ENCODE results near the gene LRRC49.
"Not testable (repeated sequence)": the region's sequence is repeated elsewhere in the genome, so short reads cannot be mapped to it uniquely, and the experiment has no call there.

The LRRC49 gene

DNA sequence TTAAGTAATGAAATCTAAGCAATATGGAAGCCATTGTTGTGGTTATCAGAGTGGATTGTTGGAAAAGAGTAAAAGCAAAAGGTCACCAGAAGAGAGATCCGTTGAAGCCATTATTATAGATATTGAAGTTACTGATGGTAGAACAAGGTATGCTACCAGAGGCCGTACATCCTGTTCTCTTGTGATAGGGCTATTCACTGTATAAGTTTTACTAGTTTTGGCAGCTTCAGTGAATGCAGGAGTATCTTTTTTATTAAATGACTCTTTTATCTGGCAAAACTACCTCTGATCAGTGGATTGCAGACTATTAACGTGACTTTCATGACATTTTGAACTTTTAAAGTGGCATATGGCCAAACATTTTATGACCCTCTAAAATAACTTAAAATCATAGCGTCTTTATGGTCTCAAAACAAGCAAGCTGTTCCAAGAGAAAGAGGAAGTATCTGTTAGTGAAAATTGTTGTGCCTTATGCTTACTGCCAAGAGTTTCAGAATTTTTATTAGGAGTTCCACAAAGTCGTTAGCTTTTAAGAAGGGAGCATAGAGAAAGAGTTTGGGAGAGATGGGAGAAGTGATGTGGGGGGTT is 102.9 kb downstream of the LRRC49 start:
- no peak for DNase-seq (ENCODE audit: low spot score)

DNA sequence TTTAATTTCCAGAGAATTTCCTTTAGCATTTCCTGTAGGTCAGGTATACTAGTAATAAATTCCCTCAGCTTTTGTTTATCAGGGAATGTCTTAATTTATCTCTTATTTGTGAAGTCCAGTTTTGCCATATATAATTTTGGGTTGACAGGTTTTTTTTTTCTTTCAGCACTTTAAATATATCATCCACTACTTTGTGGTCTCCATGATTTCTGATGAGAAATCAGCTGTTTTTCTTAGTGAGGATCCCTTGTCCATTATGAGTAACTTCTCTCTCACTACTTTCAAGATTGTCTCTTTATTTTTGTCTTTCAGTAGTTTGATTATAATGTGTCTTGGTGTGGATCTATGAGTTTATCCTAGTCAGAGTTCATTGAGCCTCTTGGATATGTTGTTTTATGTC is 105.7 kb downstream of the LRRC49 start:
- no peak for DNase-seq (ENCODE audit: low spot score)

DNA sequence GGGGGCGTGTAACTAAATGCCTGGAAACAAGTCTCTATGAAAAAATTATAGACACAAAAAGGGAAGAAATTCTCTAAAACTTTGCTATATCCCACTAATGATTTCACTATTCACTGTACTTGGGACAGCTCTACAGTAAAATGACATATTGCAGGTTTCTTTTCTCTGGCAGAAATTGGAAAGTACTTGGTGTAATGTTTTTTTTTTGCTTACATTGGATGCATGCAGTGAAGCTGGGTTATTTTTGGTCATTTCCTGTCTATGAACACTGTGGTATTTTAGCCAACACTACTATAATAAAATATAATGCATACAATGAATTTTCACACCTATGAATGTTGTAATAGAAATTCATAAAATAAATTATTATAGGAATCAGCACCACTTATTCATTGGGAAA is 109.7 kb downstream of the LRRC49 start:
- DNase-seq (ENCODE audit: low spot score), result no peak

DNA sequence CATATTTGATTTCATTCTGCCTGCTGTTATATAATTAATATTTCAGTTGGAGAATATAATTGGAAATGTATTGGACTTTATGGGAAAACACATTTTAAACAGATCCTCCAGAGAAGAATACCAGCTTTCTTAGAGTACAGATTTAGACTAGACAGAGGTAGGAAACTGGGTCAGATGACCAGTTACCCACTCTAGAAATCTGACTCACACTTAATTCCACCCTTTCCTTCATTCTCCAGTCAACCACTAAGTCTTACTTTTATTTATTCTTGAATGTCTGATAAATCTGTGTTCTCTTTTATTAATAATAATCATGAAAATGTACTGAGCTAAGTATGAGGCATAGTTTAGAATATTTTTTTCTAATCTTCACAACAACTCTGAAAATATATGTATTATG is 110.7 kb downstream of the LRRC49 start:
- DNase-seq (ENCODE audit: low spot score), result no peak

DNA sequence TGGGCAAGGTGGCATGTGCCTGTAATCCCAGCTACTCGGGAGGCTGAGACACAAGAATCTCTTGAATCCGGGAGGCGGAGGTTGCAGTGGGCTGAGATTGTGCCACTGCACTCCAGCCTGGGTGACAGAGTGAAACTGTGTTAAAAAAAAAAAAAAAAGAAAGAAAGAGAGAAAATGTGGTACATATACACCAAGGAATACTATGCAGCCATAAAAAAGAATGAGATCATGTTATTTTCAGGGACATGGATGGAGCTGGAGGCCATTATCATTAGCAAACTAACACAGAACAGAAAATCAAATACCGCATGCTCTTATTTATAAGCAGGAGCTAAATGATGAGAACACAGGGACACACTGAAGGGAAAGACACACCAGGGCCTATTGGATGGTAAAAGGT is 111.9 kb downstream of the LRRC49 start:
- DNase-seq (ENCODE audit: low spot score), result not testable (repeated sequence)

DNA sequence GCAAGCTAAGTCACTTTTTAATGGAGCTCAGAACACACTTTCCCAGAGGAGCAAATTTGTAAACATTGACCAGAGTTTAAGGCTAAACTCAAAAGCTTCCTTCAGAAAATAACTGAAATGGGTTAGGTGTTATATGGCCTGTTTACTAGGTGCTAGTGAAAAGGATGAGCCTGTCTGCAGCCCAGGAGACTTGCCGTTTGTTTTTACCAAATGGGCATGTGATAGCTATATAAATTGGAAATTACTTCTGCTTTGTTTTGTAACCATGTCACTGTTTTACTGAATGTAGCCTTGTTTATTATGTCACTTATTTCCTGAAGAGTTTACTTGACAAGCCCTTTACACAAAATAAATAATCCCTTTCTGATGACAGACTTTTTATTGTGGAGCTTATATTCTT is 113.3 kb downstream of the LRRC49 start:
- no peak for DNase-seq (ENCODE audit: low spot score)

DNA sequence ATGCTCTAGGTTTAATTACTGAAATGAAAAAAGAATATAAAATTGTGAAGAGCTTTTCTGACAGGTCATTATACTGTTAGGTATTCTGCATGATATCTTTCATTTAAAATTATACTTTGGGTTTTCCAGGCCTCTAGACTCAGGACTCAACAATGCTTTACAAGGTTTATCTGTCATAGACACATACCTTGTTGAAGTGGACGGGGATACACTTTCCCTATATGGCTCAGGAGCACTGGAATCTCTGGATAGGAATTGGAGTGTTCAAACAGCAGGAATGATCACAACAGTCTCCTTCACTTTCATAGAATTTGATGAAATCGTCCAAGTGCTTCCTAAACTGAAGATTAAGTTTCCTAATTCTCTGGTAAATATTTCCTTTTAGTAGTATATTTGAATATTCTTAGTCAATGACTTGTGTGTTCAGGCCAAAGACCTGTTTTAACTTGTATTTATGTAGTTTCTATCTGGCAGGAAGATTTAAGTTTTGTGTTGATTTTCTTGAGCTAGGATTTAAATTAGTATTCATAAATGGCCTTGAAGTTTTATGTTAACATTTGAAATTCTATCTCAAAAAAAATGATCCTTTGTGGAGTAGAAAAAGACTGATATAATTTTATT is 115.7 kb downstream of the LRRC49 start:
- no peak for DNase-seq (ENCODE audit: low spot score)

DNA sequence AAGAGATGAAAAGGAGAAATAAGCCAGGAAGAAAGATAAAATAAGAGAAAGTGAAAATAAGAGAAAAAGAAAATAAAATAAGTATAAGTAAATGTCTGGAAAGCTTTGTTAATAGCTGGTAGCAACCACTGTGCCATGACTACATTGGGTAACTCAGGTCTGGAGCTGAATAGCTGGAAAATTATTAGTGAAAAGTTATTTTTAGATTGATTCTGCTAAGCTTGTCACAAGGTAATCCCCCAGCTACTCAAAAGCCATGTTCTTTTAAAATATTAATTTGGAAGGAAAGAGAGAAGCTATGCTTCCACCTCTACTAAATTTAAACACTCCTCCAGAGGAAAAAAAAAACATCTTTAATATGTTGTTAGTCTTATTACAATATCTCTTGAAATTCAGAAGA is 117.8 kb downstream of the LRRC49 start:
- DNase-seq (ENCODE audit: low spot score), result no peak

DNA sequence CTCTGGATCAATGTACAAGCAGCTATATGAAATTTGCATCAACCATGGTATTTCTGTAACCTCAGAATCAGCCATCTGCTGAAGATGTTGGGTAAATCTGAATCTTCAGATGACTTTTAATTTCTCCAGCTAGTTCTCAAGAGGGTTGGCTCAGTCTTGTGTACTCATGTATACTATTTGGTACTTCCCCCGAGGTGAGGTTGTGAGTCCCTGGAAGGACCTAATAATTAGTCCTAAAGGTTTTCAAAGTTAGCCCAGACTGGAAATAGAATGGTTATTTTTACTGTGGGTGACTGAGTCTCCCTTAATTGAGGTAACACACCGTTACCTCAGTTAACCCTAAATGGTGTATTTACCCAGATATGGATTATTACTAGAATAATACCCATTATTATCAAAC is 118.4 kb downstream of the LRRC49 start:
- DNase-seq (ENCODE audit: low spot score), result no peak

DNA sequence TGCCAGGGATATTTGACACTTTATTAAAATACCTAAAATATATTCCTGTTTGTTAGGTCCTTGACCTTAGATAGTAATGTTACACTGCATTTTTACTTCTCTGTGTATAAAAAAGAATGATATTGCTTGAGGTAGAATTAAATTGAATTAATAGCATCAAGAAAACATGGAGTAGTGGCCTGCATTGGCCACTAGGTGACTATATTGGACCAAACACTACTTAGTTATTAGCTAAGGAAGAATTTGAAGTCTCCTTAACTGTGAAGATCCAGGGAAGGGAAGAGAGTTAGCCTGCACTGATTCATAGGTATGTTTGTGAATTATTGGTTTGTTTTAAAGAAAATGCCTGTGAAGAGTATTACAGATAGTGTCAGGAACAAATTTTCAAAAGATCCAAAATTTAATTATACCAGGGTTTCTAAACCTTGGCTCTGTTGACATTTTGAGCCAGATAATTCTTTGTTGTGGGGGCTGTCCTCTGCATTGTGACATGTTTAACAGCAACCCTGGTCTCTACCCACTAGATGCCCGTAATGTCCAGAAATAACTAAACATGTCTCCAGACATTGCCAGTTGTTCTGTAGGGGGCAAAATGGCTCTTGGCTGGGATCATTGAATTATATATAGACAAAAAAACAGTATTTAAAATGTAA is 119.0 kb downstream of the LRRC49 start:
- no peak for DNase-seq (ENCODE audit: low spot score)

DNA sequence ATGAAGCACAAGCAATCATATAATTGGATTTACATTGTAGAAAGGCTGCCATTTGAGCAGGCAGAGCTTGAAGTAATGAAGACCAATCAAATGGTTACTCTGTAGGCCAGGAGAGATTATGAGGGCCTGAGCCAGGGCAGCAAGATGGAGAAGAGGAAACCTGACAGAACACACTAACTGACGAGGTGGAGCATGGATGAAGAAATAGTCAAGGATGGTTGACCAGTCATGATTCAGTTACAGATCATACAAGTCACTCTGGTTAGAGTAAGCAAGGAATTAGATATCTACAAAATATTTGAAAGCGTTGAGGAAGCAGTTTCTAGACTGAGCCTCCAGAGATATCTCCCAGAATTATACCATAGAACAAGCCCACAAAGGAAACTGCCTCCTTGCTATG is 120.8 kb downstream of the LRRC49 start:
- no peak for DNase-seq (ENCODE audit: low spot score)

DNA sequence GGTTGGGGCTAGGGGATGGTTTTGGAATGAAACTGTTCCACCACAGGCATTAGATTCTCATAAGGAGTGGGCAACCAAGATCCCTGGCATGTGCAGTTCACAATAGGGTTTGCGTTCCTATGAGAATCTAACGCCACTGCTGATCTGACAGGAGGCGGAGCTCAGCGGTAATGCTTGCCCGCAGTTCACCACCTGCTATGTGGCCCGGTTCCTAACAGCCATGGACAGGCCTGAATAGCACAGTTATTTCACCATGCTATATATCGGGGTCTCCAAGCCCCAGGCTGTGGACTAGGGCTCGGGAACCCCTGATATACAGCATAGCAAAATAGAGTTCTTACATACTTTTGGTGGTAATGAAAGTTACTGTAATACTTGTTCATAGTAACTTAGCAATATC is 122.7 kb downstream of the LRRC49 start:
- no peak for DNase-seq (ENCODE audit: low spot score)

DNA sequence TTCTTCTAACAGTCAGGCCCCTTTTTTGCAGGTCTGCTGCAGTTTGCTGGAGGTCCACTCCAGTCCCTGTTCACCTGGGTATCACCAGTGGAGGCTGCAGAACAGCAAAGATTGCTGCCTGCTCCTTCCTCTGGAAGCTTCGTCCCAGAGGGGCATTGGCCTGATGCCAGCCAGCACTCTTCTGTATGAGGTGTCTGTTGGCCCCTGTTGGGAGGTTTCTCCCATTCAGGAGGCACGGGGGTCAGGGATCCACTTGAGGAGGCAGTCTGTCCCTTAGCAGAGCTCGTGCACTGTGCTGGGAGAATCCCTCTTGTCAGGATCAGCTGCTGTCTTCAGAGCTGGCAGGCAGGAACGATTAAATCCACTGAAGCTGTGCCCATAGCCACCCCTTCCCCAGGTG is 138.6 kb downstream of the LRRC49 start:
- DNase-seq (ENCODE audit: low spot score), result not testable (repeated sequence)

DNA sequence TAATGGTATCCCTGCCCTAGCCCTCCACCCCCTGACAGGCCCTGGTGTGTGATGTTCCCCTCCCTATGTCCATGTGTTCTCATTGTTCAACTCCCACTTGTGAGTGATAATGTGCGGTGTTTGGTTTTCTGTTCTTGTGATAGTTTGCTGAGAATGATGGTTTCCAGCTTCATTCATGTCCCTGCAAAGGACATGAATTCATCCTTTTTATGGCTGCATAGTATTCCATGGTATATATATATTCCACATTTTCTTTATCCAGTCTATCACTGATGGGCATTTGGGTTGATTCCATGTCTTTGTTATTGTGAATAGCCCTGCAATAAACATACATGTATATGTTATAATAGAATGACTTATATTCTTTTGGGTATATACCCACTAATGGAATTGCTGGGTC is 142.9 kb downstream of the LRRC49 start:
- DNase-seq (ENCODE audit: low spot score), result not testable (repeated sequence)

DNA sequence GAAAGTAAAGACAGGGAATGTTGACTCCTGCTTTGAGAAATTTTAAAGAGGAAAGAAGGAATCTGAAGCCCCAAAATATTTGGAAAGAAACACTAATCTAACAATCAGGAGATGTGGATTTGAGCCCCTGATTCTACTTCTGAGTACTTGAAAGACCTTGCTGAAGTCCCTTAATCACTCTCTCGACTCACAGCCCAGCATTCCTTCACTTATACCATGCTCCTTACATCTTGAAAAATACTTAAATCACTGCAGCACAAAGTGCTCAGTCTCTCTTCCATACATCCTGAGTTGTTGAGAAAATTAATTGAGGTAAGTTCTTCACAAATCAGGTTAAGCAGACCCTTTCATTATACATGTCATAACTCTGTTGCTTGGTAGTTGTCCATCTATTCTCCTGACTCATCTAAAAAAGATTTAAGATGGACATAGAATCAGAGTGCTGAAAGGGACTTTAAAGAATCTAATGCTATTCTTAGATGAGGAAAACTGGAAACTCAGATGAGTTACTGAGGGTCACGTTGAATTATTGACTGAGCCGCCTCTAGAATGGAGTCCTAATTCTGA is 149.8 kb downstream of the LRRC49 start:
- DNase-seq (ENCODE audit: low spot score), result no peak

DNA sequence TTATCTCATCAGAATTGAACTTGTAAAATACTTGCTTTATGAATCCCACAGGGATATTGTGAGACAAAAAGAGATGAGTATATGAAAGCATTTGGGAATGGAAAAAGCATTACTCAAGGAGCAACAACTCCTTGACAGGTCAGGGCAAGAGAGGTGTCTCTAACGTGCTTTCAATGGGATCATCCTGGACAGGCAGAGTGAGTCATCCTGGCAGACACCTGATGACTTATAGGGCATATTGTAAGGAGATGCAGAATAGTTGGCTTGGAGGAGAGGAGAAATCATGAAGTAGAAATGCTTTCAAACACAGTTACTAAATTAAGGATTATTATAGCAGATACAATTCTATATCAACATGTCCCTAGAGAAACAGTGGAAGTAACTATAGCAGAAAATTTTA is 150.7 kb downstream of the LRRC49 start:
- DNase-seq (ENCODE audit: low spot score), result no peak

DNA sequence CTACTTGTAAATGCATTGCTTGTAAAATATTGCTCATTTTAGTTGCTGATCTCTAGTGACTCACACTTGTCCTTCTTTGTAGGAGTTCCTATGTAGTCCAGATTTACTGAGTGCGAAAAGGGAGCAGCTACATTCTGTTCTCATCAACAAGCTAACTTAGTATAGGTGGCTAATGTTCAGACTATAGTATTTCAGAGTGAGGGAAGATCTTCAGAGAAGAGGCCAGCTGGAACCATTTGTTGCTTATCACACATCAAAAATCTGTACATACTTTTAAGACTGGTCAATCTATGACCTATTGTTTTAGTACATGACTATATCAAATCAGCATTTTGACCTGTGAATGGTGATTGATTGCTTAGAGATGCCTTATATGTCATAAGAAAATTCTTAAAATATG is 151.4 kb downstream of the LRRC49 start:
- no peak for DNase-seq (ENCODE audit: low spot score)

DNA sequence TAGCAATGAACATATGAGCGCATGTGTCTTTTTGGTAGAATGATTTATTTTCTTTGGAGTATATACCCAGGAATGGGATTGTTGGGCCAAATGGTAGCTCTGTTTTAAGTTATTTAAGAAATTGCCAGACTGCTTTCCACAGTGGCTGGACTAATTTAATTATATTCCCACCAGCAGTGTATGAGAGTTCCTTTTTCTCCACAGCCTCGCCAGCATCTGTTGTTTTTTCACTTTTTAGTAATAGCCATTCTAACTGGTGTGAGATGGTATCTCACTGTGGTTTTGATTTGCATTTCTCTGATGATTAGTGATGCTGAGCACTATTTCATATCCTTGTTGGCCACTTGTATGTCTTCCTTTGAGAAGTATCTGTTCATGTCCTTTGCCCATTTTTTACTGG is 153.5 kb downstream of the LRRC49 start:
- not testable (repeated sequence) for DNase-seq (ENCODE audit: low spot score)

DNA sequence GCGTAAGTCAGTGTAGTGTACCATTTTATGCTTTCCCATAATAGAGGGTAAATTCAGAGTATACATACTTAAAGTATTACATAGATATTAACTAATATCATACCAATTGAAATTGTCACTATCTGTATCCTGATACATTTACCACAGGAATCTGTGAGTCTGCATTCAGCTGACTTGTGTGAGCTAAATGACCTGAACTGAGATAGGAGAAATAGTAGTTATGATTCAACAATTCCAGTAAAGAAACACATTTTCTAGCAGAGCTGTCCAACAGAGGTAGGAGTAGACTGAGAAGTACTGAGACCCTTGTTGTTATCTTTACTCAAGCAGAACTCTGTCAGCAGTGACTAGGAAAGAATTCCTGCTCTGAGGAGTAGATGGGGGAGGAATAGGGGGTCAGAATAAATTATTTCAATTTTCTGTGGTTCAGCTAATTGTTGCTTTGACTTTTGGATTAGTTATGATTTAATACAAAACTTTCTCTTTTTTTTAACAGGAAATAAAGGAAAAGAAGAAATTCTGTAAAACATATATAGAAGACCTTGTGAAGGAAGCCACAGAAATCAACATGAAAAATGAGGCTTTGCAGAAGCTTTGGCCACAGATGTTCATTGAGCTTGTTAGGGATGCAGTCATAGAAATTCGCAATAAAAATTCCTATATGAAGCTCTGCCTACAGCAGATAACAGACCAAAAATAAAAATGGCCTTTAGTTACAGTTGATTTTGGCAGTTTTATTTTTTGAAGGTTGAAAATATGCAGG is 156.5 kb downstream of the LRRC49 start:
- DNase-seq (ENCODE audit: low spot score), result no peak

DNA sequence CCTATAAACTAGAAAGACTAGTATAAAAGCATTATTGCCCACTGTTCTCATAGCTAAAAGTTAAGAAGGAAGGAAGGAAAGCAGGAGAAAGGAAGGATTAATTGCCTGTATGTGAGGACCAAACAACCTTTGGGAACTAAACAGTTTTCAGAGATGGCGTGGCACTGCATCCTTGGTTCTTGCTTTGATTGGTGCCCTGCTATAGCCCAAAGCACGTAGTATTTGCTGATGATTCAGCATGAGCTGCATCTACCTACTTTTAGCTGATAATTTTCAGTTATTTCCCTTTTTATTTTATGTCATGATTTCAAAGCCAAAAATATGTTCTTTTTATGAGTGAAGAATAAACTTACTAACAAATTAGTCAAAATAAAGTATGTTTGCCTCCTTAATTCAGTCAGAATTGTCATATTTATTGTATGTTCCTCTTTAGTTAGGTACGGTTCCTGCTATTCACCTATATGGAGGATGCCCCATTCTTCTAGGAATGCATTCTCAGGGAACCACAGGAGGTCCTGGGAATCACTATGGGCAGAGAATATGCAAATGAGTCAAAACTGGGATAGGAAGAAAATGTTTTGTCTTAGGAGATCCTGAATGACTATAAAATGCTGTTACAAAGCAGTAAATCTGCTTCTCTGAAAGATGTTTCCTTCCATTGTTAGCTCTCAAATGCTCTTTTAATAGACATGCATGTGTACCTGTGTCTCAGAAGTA is 157.2 kb downstream of the LRRC49 start:
- DNase-seq (ENCODE audit: low spot score), result no peak

DNA sequence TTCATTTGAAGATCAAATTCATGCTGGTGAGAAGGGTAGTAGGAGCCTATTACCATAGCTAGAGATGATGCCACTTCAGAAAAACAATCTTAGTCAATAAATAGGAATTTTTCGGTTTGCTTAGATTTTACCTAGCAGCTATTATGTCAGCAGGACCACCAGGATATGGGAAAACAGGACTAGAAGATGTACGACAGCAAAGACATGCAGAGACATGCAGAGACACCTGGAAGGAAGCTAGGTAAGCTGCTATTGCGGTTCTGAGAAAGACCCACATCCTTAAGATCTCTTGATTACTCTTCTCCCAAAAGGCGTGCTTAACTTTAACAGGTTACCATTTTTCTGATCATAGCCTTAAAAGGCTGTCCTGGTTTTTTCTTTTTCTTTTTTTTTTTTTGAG is 157.8 kb downstream of the LRRC49 start:
- DNase-seq (ENCODE audit: low spot score), result no peak

DNA sequence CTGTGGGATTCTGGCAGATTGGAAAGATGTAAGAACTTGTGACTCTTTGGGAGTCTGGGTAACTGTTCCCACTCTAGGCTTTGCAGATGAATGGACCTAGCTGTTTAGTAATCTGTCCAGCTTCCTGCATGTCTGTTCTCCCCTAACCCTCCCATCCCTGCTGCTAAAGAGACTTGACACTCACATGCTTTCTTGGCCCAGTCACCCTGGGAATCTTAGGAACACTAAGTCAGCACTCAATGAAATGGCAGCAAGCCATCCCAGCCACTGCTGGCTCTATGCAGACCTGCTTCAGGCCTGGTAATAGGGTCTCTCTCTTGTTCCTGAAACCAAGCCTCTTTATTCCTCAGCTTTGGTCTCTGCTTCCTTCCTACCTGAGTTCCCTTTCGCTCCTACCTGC is 158.9 kb downstream of the LRRC49 start:
- no peak for DNase-seq (ENCODE audit: low spot score)
